Nephron (organoid): ENCODE data around the gene SPAG17.
A peak's percentile ranks its signal among the peaks of the same experiment; 100 is the strongest.

Source experiments
- H3K27ac Mint-ChIP-seq, 3 experiments: 2 replicates each; pipeline ENCODE4 v1.8.0; 2020; ENCODE audit warnings: mixed read lengths in 3 of 3, mild to moderate bottlenecking in 2 of 3, moderate library complexity in 1 of 3
- H3K27me3 Mint-ChIP-seq: 2 replicates; pipeline ENCODE4 v1.8.0; 2021; ENCODE audit warnings: low read depth, mild to moderate bottlenecking, moderate library complexity, mixed read lengths
- H3K36me3 Mint-ChIP-seq: 2 replicates; pipeline ENCODE4 v1.8.0; 2020; ENCODE audit warnings: low read depth, mixed read lengths
- H3K4me1 Mint-ChIP-seq: 2 replicates; pipeline ENCODE4 v1.8.0; 2020; ENCODE audit warnings: mixed read lengths
- H3K4me3 Mint-ChIP-seq, 3 experiments: 2 replicates each; pipeline ENCODE4 v1.8.0; 2020; ENCODE audit warnings: mild to moderate bottlenecking in 3 of 3, mixed read lengths in 3 of 3, moderate library complexity in 2 of 3
- H3K9me3 Mint-ChIP-seq: 2 replicates; pipeline ENCODE4 v1.8.0; 2020; ENCODE audit warnings: mixed read lengths
- CTCF ChIP-seq, 3 experiments: fragments of 200-600 bp; sonication (generic); IDR thresholded peaks; one replicate each; pipeline ENCODE4 v1.5.0; 2021; ENCODE audit warnings: antibody characterized with exemption in 3 of 3; ENCODE audit not compliant: unreplicated experiment in 3 of 3

Gene SPAG17

GRCh38 chr1:118169016-118169415, 16.0 kb downstream of the SPAG17 start:
- H3K9me3 Mint-ChIP-seq = peaks cover 7% of the 10 kb centered on the region
- no peak overlapping the region for H3K4me3 Mint-ChIP-seq
- no peak for TF ChIP-seq CTCF (IDR thresholded peaks at IDR 0.05; ENCODE audit: unreplicated experiment in 3 of 3)
- peaks cover 3% of the 10 kb centered on the region for H3K36me3 Mint-ChIP-seq
- H3K4me1 Mint-ChIP-seq = no peaks in the 10 kb centered on the region
- no peak overlapping the region for H3K27ac Mint-ChIP-seq
- no peaks in the 10 kb centered on the region for H3K27me3 Mint-ChIP-seq

GRCh38 chr1:118160806-118161205, 24.2 kb downstream of the SPAG17 start:
- no peaks in the 10 kb centered on the region for H3K36me3 Mint-ChIP-seq
- TF ChIP-seq CTCF (IDR thresholded peaks at IDR 0.05; ENCODE audit: unreplicated experiment in 3 of 3) = no peak
- peaks cover 14% of the 10 kb centered on the region for H3K4me1 Mint-ChIP-seq
- H3K4me3 Mint-ChIP-seq = no peak overlapping the region
- no peaks in the 10 kb centered on the region for H3K27me3 Mint-ChIP-seq
- peak overlapping the region in 1 of 3 experiments; percentile 87 for H3K27ac Mint-ChIP-seq
- no peaks in the 10 kb centered on the region for H3K9me3 Mint-ChIP-seq

- Mint-ChIP-seq H3K36me3 (no peaks in the 10 kb centered on the region), H3K4me3 (peak overlapping the region in 1 of 3 experiments; percentile 4), H3K4me1 (peaks cover 14% of the 10 kb centered on the region), H3K9me3 (no peaks in the 10 kb centered on the region), H3K27ac (peak overlapping the region; percentile 43 to 87 (median 44)), H3K27me3 (no peaks in the 10 kb centered on the region)
- no peak for TF ChIP-seq CTCF (IDR thresholded peaks at IDR 0.05; ENCODE audit: unreplicated experiment in 3 of 3)
These were observed 25.5 kb downstream of the SPAG17 start for GRCh38 chr1:118159569-118159968.

- no peaks in the 10 kb centered on the region for H3K27me3 Mint-ChIP-seq
- peaks cover 20% of the 10 kb centered on the region for H3K4me1 Mint-ChIP-seq
- no peaks in the 10 kb centered on the region for H3K36me3 Mint-ChIP-seq
- no peak for TF ChIP-seq CTCF (IDR thresholded peaks at IDR 0.05; ENCODE audit: unreplicated experiment in 3 of 3)
- H3K27ac Mint-ChIP-seq = peak overlapping the region in 2 of 3 experiments; percentile 16 to 61
- H3K4me3 Mint-ChIP-seq = no peak overlapping the region
- no peaks in the 10 kb centered on the region for H3K9me3 Mint-ChIP-seq
These were observed 26.1 kb downstream of the SPAG17 start for GRCh38 chr1:118158924-118159323.

GRCh38 chr1:118157506-118157905, 27.5 kb downstream of the SPAG17 start:
- peaks cover 20% of the 10 kb centered on the region for H3K4me1 Mint-ChIP-seq
- no peaks in the 10 kb centered on the region for H3K27me3 Mint-ChIP-seq
- no peak overlapping the region for H3K27ac Mint-ChIP-seq
- H3K4me3 Mint-ChIP-seq = no peak overlapping the region
- TF ChIP-seq CTCF (IDR thresholded peaks at IDR 0.05; ENCODE audit: unreplicated experiment in 3 of 3) = no peak
- no peaks in the 10 kb centered on the region for H3K9me3 Mint-ChIP-seq
- no peaks in the 10 kb centered on the region for H3K36me3 Mint-ChIP-seq

- Mint-ChIP-seq H3K9me3 (no peaks in the 10 kb centered on the region), H3K4me3 (no peak overlapping the region), H3K4me1 (peaks cover 12% of the 10 kb centered on the region), H3K36me3 (no peaks in the 10 kb centered on the region), H3K27ac (no peak overlapping the region), H3K27me3 (no peaks in the 10 kb centered on the region)
- no peak for TF ChIP-seq CTCF (IDR thresholded peaks at IDR 0.05; ENCODE audit: unreplicated experiment in 3 of 3)
These were observed 29.9 kb downstream of the SPAG17 start for GRCh38 chr1:118155106-118155505.
